OCI-M2 (cell line): ENCODE data around the gene HK2.
"Not testable (repeated sequence)": the region's sequence is repeated elsewhere in the genome, so short reads cannot be mapped to it uniquely, and the experiment has no call there.

Experiments
- DNase-seq: peaks from one replicate; lab custom pipeline; 2025; ENCODE audit not compliant: unreplicated experiment; lab: John Stamatoyannopoulos, UW

HK2 gene

DNA sequence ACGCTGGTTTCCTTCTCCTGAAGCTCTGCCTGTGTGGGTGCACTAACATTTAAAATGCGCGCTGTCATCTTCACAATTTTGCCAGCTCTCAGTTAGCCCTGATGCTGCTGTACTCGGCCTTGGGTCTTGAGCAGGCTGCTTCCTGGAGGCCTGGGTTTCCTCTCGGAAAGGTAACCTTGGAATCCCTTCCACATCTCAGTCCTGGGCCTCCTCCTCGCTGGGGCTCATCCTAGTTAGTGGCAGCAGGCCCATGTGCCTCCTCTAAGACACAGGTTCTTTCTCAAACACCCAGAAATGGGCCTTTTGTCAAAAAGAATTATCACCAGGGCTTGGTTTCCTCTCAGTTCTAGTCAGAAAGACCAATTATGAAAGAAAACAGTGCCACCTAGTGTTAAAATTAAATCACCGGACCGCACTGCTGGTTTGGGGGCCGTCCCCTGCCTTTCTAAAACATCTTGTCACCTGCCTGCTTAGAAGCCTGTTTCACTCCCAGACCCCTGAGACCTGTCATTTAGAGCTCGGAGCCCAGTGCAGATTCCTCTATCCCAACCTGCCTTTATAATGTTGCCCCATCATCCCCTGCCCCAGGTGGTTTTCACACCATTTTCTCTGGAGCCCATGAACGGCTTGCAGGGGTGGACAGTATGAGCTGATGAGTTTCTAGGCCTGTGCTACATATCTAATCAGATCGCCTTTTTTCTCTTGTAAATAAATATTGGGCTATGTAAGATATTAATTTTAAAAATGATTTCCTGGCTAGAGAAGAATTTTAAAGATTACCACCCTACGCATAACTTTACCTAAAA, 42.4 kb downstream of the HK2 start:
- DNase-seq: no peak

DNA sequence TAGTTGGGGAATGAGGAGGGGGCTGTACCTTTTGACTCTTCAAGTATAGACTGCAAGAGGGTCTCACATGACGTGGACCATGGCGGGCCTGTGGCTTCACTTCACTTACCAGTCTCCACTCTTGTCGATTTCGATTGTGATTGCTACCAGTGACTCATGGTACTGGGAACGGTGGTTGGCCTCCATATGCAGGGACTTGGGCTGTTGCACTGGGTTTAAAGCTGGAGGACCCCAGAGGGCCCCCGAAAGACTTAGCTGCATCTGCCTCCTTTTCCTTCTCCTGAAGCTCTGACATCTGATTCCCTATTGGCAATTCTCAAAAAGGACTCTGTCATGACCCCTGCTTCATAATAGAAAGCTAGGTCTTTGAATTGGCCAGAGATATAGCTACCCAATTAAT, 43.4 kb downstream of the HK2 start:
- DNase-seq: no peak

DNA sequence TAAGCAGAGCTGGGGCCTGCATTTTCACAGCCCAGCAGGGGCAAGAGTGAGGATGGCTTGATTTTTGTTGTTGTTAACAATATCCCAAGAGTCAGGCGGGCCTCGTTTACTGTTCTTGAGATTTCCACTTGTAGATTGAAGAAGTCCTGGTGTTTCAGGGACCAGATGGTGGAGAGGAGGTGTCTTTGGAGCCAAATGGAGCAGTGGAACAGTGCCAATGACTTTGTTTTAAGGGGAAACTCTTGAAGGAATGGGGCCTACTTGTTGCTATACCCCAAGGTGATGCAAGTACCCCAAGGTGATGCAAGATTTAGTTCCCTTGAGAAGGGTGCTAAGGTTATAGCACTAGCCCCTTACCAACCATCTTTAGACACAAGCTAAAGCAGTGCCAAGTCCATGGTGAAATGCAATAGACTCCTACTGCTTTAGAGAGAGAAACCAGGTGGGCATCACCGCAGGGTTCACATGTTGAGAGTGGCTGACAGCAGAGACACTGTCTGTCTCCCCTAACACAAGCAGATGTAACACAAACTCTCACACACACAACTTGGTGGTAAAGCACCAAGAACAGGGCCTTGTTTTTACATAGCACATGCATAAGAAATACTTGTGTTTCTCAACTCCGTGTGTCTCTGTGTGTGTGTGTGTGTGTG, 44.0 kb downstream of the HK2 start:
- no peak for DNase-seq

DNA sequence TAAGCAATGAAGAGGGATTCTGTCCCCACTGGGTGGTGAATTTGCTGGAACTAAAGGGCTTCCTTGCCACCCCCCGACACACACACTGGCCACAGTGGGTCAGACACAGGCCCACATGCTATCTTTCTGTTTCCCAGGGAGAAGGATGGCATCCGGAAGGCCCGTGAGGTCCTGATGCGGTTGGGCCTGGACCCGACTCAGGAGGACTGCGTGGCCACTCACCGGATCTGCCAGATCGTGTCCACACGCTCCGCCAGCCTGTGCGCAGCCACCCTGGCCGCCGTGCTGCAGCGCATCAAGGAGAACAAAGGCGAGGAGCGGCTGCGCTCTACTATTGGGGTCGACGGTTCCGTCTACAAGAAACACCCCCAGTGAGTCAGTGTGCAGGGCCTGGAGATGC, 44.6 kb downstream of the HK2 start:
- DNase-seq: no peak

- DNase-seq: no peak
Measured at GRCh38 chr2:74880054-74880728, 46.3 kb downstream of the HK2 start.

DNA sequence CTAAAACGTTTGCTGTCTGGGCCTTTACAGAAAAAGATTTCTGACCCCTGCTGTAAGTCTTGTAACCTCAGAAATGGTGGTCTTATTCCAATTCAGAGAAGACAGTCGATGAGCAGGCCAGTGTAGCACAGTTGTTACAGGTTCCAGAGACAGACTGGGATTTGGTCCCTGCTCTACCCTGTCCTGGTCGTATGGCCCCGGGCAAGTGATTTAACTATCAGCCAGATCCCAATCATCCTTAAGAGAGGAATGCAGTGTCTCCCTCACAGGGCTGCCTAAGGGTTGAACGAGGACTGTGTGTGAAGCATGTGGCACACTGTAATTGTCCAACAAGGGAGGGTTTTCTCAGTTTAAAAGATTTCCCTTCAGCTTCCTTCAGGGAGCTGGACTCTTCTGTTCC, 47.2 kb downstream of the HK2 start:
- DNase-seq: no peak

GRCh38 chr2:74881626-74882298, 47.8 kb downstream of the HK2 start:
- DNase-seq: no peak

DNA sequence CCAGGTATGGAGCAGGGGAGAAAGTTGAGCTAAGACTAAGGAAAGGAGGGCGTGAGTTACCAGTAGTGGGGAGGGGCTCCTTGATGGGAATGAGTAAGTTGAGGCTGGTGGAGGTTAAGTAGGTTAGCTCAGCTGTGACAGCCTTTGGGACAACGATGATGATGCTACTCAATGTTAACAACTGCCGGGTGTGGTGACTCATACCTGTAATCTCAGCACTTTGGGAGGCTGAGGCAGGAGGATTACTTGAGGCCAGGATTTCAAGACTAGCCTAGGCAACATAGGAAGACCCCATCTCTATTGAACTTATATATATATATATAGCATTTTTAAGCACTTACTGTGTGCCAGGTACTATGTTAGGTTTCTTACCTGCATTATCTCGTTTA, 48.4 kb downstream of the HK2 start:
- DNase-seq: no peak

- DNase-seq: no peak
Measured at GRCh38 chr2:74883011-74883410, 49.1 kb downstream of the HK2 start.

DNA sequence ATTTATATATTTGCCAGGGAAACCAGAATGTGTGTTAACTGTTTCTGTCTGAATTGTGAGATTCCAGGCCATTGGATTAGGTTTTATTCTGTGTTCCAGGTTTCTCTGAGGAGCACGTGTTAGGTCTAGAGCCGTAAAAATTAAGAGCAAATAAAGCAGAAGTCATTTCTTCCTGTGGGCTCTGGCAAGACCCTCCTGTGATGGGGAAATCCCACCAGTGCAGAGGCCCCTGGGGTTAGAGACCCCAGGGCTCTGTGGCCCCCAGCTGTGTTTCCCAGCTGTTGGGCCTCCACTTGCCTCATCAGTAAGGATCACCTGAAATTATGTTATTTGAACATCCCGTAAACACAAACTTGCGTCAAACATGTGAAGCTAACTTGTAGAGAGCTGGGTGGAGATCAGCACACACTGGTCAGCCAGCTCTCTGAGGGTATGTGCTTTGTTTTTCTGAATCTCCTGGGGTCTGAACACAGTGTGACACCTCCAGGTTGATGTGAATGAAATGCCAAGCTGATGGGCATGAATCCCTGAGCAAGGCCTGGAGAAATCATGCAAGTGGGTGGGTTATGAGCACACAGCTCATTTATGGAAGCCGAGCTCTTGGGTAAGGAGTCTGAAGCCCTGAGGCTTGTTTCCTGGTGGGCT, 50.3 kb downstream of the HK2 start:
- no peak for DNase-seq

DNA sequence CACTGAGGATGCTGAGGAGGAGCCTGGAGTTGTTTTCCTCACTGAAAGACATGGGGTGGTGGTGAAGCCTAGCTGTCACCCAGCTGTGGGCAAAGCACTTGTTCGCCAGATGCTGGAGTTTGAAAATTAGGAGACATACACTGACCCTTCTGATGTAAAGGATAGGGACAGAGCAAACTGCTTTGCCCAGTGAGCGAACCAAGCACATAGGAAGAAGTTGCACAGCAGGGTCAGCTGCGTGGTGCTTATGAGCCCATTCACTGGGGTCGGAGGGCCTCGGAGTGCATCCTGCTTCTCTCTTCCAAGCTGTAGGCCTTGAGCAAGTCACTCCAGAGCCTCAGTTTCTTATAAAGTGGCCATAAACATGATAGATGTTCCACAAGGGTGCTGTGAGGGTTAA, 50.9 kb downstream of the HK2 start:
- DNase-seq: no peak

- DNase-seq: no peak
Measured at GRCh38 chr2:74886251-74886650, 52.3 kb downstream of the HK2 start.

DNA sequence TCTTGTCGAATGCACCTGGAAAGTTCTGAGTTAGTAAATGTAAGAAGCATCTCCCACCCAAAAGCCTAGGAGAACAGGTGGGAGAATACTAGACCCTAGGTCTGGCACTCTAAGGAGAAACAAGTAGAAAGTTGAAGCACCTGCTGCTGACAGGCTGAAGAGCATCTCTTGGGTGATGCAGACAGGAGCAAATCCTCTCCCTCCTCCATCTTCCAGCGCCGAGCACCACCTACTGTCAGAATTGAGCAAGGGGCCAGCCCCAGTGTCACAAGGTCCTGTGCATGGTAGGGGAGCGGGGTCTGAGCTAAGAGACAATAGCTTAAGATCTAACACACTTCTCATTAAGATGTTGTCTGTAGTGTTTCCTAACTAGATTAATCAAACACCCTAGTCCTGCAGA, 52.9 kb downstream of the HK2 start:
- DNase-seq: no peak

GRCh38 chr2:74887445-74887951, 53.6 kb downstream of the HK2 start:
- no peak for DNase-seq

DNA sequence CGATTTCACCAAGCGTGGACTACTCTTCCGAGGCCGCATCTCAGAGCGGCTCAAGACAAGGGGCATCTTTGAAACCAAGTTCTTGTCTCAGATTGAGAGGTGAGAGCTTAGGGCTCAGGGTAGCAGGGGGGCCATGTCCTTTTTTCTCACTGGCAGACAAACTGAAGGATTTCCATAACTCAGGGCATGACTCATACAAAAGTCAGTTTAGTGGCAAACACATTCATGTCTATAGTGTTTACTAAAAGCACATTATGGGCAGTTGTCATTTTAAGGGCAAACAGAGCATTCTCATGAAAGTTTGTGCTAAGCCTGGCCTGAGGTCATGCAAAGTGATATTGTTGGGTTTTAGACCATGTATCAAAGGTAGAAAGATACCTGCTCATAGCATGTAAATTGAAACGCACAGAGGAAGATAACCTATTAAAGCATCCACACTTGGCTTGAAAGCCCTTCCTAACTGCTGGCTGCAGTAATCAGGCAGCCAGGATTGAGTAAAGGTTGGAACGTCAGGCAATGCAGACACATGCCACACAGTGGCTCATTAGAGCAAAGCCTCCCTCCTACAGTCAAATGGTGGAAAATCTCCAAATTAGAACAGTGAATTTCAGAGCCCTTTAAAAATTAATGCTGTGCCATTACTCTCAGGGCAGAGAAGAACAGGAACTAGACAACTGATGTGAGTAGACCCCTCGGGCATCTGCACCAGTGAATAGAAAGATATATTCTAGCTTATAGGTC, 54.2 kb downstream of the HK2 start:
- no peak for DNase-seq

DNA sequence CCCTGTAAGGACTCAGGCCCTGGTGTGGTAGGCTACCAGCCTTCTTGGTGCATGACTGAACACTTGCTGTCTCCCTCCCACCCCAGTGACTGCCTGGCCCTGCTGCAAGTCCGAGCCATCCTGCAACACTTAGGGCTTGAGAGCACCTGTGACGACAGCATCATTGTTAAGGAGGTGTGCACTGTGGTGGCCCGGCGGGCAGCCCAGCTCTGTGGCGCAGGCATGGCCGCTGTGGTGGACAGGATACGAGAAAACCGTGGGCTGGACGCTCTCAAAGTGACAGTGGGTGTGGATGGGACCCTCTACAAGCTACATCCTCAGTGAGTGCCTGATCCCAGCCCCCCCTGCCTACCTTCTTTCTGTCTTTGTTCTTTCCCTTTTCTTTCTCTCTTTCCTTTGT, 55.2 kb downstream of the HK2 start:
- DNase-seq: no peak

GRCh38 chr2:74890711-74891110, 56.8 kb downstream of the HK2 start:
- DNase-seq: no peak

DNA sequence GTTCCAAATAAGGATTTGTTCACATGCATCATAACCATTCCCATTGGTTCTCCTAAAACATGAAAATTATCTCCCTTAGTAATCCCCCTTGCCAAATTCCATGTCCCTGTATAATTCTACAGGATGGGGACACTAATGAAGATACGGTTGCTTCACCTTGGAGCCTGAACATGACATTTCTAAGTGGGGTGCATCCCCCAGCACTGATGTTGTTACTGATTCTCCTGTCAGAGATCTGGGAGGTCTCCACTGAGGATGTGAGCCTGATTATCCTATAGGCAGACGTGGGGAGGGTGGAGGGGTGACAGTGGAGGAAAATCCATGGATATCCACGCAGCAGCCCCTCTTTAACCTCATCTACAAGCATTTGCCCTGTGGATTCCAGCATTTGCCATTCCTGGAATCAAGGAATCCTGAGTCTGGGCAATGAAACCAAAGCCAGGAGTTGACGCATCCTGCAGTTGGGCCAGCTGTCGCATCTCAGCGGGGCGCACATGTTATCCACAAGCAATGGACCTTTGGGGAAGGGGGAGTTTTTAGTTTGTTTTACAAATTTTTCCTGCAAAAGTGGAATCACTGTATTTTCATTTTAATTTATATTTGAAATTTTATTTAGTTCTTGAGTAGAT, 57.3 kb downstream of the HK2 start:
- DNase-seq: no peak

GRCh38 chr2:74891816-74892215, 57.9 kb downstream of the HK2 start:
- DNase-seq: not testable (repeated sequence)

- no peak for DNase-seq
Measured at GRCh38 chr2:74892609-74893008, 58.7 kb downstream of the HK2 start.
